ENCODE measurements around the gene ALCAM.
A peak's percentile ranks its signal among the peaks of the same experiment; 100 is the strongest.

ALCAM gene

GRCh38 chr3:105356396-105356795 is 10.3 kb upstream of the ALCAM start:
- no peak for TF ChIP-seq TCF4 (CRISPR knock-in tag; IDR thresholded peaks at IDR 0.05; ENCODE audit: borderline replicate concordance)
- no peak for TF ChIP-seq TOX (CRISPR knock-in tag; IDR thresholded peaks at IDR 0.05; ENCODE audit: borderline replicate concordance)
- TF ChIP-seq RARB (CRISPR knock-in tag; IDR thresholded peaks at IDR 0.05): no peak
- no peak for TF ChIP-seq POU6F1 (CRISPR knock-in tag; IDR thresholded peaks at IDR 0.05; ENCODE audit: borderline replicate concordance, low read depth)
- TF ChIP-seq PPARA (CRISPR knock-in tag; IDR thresholded peaks at IDR 0.05; ENCODE audit: borderline replicate concordance): no peak
- no peak for TF ChIP-seq ESRRG (CRISPR knock-in tag; IDR thresholded peaks at IDR 0.05)
- no peak for TF ChIP-seq ZFP3 (CRISPR knock-in tag; IDR thresholded peaks at IDR 0.05)
- TF ChIP-seq ZNF70 (CRISPR knock-in tag; IDR thresholded peaks at IDR 0.05): no peak
- no peak for TF ChIP-seq ISL1 (CRISPR knock-in tag; IDR thresholded peaks at IDR 0.05)
- TF ChIP-seq TSHZ2 (CRISPR knock-in tag; IDR thresholded peaks at IDR 0.05): no peak
- no peak for TF ChIP-seq CSDC2 (CRISPR knock-in tag; IDR thresholded peaks at IDR 0.05)
- no peak for TF ChIP-seq ZFP30 (CRISPR knock-in tag; IDR thresholded peaks at IDR 0.05)
- no peak for TF ChIP-seq OSR1 (CRISPR knock-in tag; IDR thresholded peaks at IDR 0.05)
- no peak for TF ChIP-seq GLIS3 (CRISPR knock-in tag; IDR thresholded peaks at IDR 0.05)
- TF ChIP-seq SNAI2 (CRISPR knock-in tag; IDR thresholded peaks at IDR 0.05): no peak
- no peak for TF ChIP-seq CSRNP3 (CRISPR knock-in tag; IDR thresholded peaks at IDR 0.05)
- ATAC-seq: peak; percentile 9; the same call in 2 of the 3 replicates

- TF ChIP-seq TSHZ2 (CRISPR knock-in tag; IDR thresholded peaks at IDR 0.05) (no peak), ZNF565 (CRISPR knock-in tag; conservative IDR thresholded peaks at IDR 0.05; ENCODE audit: low read depth) (no peak), CSDC2 (CRISPR knock-in tag; IDR thresholded peaks at IDR 0.05) (no peak), CSRNP3 (CRISPR knock-in tag; IDR thresholded peaks at IDR 0.05) (no peak), ZC3H10 (CRISPR knock-in tag; IDR thresholded peaks at IDR 0.05) (no peak), BACH2 (CRISPR knock-in tag; IDR thresholded peaks at IDR 0.05; ENCODE audit: borderline replicate concordance) (no peak), ZNF8 (CRISPR knock-in tag; IDR thresholded peaks at IDR 0.05) (no peak), ZFP30 (CRISPR knock-in tag; IDR thresholded peaks at IDR 0.05) (no peak), ZNF70 (CRISPR knock-in tag; IDR thresholded peaks at IDR 0.05) (no peak), ISL1 (CRISPR knock-in tag; IDR thresholded peaks at IDR 0.05) (no peak)
- ATAC-seq: no peak
These were observed 9.7 kb upstream of the ALCAM start for GRCh38 chr3:105356988-105357387.

All from SK-N-SH treated with all-trans-retinoic acid at 6 μM for 48 hours (cell line).